NCI-H446 (cell line): ENCODE results near the gene CRABP2.

ENCODE experiments used
- DNase-seq, 2 experiments: peaks; one replicate each; lab custom pipeline; 2025; lab: John Stamatoyannopoulos, UW

CRABP2 gene

GRCh38 chr1:156668801-156669637 is 36.4 kb downstream of the CRABP2 start:
- DNase-seq = no peak

- DNase-seq = no peak
These were observed 37.2 kb downstream of the CRABP2 start for GRCh38 chr1:156667968-156668709.

GRCh38 chr1:156667610-156667967 is 37.8 kb downstream of the CRABP2 start:
- peak; percentile 74 to 91 for DNase-seq

- DNase-seq = no peak
These were observed 38.3 kb downstream of the CRABP2 start for GRCh38 chr1:156666862-156667609.

- no peak for DNase-seq
These were observed 39.8 kb downstream of the CRABP2 start for GRCh38 chr1:156665539-156665938.

GRCh38 chr1:156664767-156665411 is 40.5 kb downstream of the CRABP2 start:
- DNase-seq = no peak

- no peak for DNase-seq
These were observed 41.2 kb downstream of the CRABP2 start for GRCh38 chr1:156664046-156664766.

- DNase-seq = peak in 1 of 2 experiments; percentile 66
These were observed 42.2 kb downstream of the CRABP2 start for GRCh38 chr1:156663178-156663577.

- DNase-seq = no peak
These were observed 42.7 kb downstream of the CRABP2 start for GRCh38 chr1:156662800-156663055.

GRCh38 chr1:156662005-156662799 is 43.2 kb downstream of the CRABP2 start:
- DNase-seq = no peak

GRCh38 chr1:156660752-156661112 is 44.7 kb downstream of the CRABP2 start:
- DNase-seq = no peak

- DNase-seq = peak; percentile 89 to 97
These were observed 45.2 kb downstream of the CRABP2 start for GRCh38 chr1:156659988-156660751.

- no peak for DNase-seq
These were observed 45.8 kb downstream of the CRABP2 start for GRCh38 chr1:156659661-156659987.

GRCh38 chr1:156658945-156659574 is 46.3 kb downstream of the CRABP2 start:
- no peak for DNase-seq

GRCh38 chr1:156658496-156658895 is 46.9 kb downstream of the CRABP2 start:
- DNase-seq = no peak

- DNase-seq = no peak
These were observed 47.6 kb downstream of the CRABP2 start for GRCh38 chr1:156657741-156658319.

- peak in 1 of 2 experiments; percentile 83 for DNase-seq
These were observed 48.3 kb downstream of the CRABP2 start for GRCh38 chr1:156656806-156657740.

GRCh38 chr1:156655904-156656516 is 49.4 kb downstream of the CRABP2 start:
- no peak for DNase-seq
